Epidermal melanocyte (primary cell): Measurements from ENCODE around the gene DISP1.
"Not testable (repeated sequence)": the region's sequence is repeated elsewhere in the genome, so short reads cannot be mapped to it uniquely, and the experiment has no call there.

Source experiments
- DNase-seq: peaks from one replicate; pipeline ENCODE4 v3.0.0; 2011; ENCODE audit warnings: low spot score; ENCODE audit not compliant: insufficient read length

Gene DISP1

DNA sequence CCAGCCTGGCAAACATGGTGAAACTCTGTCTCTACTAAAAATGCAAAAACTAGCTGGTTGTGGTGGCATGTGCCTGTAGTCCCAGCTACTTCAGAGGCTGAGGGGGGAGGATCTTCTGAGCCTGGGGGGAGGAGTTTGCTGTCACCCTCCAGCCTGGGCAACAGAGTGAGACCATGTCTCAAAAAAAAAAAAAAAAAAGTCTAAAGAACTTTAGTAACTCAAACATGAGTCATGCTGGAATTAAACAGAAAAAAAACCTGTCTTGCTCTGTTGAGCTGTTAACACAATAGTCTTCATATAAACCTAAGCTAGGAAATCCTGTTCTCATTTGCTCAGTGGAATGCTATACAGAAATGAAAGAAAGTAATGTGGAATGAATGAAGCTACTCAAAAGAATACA is 16.7 kb upstream of the DISP1 start:
- no peak for DNase-seq

DNA sequence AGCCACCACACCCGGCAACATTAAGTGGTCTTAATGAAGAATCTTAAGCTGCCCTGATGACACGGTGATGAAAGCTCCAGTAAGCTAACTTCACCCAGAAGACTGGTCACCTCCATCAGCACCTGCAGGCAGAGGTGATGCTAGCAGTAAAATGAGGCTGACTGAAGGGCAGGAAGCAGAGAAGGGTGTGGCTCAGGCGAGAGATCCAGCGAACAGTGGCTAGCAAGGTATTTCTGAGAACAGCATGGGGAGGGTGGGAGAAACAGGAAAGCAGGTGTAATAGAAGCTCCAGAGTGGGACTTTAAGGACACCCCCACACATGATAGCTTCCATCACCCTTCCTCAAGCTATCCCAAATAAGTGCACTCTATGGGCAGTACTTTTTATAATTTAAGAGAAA is 15.9 kb upstream of the DISP1 start:
- DNase-seq: no peak

DNA sequence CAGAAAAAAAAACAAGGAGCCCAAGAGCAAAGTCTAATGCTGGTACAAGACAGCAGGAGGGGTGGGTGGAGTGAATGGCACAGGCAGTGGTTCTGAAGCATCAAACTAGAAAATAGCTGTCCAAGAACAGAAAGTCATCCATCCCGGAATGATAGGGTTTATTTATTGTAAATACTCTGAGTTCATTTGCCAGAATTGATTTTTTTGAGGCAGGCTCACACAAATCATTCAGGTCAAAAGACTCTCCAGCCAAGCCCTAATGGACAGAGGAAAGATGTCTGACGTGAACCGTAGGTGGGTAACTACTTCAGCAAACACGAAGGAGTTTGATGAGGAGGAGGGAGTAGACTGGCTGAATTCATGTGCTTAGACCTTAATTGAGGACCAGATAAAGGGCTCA is 13.8 kb upstream of the DISP1 start:
- DNase-seq: no peak

DNA sequence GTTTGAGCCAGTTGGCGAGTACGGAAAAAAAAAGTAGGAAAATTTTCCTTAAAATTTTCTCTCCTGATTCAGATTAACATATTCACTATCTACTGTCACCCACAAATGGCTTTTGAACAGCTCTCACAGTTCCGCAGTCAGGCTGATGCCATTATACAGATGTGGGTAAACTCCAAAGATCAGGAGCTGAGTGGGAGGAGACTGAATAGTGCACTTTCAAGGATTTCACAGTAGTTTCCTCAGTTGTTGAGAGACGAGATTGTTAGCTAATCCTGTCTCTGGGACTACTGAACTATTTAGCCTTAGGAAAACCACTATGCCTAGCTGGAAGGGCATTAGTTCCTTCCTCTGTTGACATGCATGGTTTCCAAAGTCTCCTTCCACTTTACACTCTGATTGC is 3.2 kb upstream of the DISP1 start:
- DNase-seq: no peak

DNA sequence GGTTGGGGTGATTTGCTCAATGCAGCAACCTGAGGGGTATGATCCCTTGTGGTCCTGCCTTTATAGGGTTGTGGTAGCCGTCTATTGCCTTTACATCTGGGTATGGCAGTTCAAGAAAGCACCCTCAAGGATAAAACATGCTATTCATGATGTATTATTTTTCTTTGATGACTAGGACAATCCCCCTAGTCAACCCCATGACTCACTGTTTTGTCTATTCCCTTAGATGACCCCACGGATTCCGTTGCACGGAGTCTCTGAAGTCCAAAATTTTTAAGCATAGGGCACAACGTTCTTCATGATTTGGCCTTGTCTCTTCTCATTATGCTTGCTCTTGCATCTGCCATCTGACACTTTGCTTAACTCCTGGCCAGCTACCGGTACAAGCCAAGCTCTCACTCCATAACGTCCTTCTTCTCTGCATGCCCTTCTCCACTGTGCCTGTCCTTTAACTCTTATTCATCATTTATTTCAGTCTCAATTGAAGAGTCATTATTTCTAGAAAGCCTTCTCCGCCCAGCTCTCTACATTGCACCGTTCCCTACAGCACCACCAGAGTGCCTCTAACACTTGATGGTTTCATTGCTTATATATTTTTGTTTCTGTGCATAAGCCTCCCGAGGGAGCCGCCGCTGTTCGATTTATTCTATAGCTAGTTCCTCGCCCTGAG is 838 bp upstream of the DISP1 start:
- no peak for DNase-seq

DNA sequence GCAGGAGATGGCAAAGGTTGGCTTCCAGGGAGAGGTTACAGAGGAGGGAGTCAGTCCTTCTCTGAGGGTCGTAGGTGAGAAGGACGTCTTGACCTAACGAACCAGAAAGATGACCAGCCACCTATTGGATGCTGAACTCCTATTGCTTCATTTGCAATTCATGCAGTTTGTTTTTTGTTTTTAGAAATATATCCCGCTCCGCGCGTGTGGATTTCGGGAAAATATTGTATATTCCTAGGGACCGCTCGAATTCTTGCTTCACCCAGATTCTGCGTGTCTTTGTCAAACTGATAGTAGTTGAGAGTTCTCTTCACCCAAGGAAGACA is 564 bp downstream of the DISP1 start:
- DNase-seq: no peak

DNA sequence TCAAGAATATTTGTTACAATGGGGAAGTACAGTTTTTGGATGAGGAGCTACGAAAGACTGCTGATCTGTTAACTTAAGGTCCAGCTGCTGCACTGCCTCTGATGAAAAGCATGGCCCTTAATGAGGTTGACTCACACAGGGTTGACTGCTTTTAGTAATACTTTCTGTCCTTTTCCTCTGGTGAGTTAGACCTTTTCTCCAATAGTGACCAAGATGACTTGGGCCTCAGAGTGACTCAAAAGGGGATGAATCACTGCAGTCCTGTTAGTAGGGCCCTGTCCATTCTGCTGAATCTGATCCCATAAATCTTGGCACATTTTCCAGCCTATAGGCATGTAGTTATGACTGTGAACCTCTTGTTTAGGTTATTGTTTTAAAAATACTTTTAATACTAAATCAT is 2.7 kb downstream of the DISP1 start:
- DNase-seq: no peak

DNA sequence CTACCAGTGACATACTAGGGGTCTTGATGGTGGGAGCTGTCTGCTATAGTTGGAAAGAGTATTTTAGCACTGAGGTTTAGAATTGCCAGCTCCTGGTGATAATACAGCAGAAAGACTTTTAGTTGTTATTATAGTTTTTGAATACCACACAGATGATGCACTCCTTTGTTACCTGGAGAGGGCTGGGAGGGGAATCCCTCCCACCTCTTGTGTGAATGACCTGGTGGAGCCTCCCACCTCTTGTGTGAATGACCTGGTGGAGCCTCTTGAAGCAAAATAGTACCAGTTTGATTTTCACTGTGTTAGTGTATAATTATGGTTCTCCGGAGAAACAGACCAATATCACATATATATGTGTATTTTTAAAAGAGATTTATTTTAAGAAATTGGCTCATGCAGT is 3.3 kb downstream of the DISP1 start:
- DNase-seq: no peak

DNA sequence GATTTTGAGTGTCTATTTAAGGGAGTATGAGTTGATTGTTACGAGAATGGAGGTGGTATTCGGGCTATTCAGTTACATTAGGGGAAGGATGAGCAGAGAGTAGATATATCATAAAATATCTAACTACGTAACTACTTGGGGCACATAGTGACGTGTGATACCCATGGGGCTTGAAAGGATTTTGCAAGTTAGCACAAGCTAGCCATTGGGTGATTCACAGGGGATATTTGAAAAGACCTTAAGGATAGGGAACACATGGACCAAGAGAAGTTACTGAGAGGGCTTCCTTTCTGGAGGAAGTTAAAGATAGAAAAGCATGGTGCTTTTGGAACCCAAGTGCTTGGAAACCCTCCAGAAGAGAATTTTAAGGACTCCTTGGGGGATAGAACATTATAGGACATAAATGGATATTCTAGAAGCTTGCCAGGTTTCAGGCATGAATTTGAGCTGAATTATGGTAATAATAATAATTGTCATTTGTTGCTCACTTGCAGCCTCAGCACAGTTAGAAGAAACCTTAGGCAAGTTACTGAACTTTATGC is 5.4 kb downstream of the DISP1 start:
- no peak for DNase-seq

DNA sequence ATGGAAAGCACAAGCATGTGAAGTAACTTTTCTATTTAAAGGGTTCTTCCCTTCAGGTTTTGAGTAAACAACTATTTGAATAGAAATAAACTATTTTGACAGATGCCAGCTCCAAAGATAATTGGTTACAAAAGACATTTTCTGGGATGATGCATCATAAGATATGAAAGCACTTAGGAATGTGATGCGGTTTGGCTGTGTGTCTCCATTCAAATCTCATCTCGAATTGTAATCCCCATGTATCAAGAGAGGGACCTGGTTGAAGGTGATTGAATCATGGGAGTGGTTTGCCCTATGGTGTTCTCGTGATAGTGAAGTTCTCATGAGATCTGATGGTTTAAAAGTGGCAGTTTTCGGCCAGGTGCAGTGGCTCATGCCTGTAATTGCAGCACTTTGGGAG is 6.4 kb downstream of the DISP1 start:
- no peak for DNase-seq

DNA sequence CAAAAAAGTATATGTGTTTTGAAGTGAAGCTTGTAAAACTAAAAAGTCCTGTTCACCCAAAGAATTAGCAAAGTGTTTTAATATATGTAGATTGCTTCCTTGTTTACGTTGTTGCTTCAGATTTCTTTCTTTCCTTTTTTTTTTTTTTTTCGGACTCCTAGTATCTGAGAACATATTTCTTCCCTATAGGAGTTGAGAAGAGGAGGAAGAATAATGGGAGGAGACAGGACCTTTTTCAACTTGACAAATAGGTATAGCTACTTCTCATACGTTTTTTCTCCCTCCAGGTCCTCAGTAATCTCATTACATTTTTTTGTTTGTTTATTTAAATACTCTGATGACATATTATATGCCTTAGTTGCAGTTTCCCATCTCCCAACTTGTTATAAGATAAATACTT is 8.9 kb downstream of the DISP1 start:
- DNase-seq: no peak

DNA sequence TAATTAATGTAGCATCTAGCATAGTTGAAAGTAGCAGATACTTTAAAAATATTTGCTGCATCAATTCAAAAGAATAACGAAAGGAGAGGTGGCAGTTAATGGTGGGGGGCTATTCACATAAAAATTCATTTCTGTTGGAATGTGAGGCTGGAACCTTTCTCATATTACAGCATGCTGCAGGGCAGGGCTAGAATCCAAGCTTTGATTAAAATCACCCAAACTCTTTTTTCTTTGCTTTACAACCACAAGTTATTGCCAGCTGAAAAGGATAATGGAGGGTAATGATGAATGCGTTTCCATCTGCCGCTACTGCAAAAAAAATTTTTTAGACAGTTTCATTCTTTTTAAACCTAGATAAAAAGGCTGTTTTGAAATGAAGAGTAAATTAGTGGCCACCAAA is 9.8 kb downstream of the DISP1 start:
- no peak for DNase-seq

DNA sequence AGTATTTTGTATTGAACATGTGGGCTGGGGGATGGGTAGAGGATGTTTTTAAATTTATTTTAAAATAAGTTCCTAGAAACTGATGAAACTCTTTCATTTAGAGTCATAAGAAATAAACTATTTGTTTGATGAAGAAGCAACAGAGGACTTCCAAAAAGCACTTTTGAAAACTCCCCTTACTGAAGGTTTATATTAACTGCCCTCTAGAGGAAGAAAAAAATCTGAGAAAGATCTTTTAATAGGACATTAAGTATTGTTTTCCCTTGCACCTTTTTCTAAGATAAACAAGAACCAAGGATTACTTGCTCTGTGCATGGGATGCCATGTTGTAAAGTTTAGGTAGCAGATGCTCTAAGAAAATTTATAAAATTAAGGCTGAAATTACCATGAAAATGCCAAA is 14.1 kb downstream of the DISP1 start:
- no peak for DNase-seq

DNA sequence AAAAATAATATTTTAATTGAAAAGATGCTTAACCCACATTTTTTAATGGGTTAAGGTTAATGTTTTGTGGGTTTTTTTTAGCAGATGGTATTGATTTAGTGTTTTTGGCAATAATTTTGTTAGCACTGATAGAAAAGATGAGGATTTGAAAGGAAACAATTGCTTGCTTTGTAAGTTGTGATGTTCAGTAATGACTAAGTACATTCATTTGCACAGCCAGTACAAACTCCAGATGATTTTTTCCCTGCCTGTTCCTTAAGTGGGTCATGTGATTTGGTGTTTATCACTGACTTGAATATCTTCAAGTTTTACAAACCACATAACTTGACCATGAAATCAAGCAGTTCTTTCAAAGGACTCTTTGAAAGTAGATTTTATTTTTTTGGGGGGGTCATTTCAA is 15.0 kb downstream of the DISP1 start:
- peak; percentile 21 for DNase-seq

DNA sequence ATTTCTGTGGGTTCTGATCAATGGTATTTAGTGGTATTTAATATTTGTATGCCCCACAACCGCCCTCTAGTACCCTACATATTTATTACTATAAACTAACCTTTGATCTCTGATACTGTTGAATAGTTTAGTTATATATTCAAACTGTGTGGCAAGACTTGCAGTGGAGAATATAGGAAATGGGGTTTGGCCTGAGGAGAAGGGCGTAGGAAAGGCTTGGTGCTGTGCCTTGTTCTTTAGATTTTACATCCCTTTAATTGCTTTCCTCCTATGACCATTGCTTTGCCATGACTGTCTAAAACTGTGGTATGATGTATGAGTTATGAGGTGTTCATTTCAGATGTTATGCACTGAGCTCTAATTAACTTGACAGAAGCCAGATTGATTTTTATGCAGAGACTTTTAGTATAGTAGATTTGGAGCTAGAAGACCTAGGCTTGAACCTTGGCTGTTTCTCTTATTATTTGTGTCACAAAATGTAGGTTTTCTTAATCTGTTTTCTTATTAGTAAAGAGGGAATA is 18.6 kb downstream of the DISP1 start:
- DNase-seq: no peak

DNA sequence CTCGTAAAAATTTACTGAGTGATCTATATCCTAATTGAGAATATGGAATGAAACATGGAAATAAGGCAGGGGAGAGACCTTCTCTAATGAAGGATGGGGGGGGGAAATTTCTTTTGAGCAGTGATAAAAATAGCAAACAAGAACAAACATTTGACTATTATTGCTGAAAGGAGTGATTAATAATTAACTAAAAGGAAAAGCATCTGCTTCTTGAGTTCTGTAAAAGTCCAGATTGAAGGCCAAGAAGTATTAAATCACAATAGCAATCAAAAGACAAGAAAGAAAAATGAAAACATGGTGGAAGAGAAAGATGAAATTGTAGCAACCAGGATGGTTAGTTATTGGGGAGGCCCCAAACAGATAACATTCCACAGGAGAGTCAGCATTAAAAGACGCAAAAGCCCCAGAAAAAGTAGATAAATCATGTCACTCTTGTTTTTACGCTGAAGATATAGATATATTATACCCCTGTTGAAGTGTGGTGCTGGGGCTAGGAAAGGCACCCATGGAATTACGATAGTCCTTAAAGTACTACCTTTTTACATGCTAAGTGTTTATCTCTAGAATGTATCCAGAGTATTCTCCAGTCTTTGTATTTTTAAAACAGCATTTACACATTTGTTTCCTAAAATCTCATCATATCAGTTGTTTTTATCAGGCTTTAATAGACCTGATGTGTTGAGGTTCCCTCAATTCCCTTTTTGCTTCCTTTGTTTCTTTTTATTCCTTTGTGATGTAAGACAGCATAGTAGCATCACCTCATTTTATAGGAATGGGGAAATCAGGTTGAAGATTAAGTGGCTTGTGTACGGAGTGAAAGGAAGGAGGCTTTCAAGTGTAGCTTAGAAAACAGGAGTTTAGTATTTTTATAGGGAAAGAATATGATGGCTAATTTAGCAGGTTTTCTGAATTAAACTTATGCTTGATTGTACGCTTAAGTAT is 28.9 kb downstream of the DISP1 start:
- no peak for DNase-seq

DNA sequence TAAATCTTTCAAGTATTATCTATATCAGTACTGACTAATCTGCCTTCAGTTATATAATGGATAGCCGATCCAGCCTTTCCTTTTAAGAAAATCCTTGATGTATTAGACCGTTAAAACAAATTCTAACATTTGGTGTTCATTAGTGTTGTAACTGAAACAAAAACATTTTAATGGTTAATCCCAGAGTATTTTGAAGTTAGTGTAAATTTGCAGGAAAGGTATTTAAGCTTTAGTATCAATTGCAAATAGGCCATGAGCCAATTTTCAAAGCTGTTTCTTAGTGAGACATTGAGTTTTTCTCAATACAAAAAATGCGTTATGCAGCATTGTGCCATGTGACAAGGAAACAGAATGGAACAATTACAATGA is 29.6 kb downstream of the DISP1 start:
- no peak for DNase-seq

DNA sequence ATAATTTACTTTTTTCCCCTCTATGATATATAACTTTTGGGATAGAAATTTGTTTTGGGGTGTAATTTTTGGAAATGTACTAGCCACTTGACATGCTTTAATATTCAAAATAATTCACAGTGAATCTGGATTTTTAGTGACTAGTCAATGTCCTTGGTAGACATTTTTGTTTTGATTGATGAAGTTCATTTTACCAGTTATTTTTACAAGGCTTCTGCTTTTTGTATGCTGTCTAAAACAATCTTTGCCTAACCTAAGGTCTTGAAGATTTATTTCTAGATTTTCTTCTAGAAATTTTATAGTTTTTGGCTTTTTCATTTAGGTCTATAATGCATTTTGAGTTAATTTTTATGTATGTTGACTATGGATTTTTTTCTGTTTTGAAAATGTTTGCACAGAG is 30.9 kb downstream of the DISP1 start:
- DNase-seq: no peak

DNA sequence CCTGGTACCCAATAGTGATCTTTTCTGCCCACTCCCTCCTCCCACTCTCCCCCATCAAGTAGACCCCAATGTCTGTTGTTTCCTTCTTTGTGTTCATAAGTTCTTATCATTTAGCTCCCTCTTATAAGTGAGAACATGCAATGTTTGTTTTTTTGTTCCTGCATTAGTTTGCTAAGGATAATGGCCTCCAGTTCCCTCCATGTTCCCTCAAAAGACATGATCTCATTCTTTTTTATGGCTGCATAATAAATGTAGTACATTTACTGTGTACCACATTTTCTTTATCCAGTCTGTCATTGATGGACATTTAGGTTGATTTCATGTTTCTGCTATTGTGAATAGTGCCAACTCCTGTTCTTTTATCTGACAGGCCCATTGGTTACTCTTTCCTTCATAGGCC is 35.7 kb downstream of the DISP1 start:
- DNase-seq: not testable (repeated sequence)

DNA sequence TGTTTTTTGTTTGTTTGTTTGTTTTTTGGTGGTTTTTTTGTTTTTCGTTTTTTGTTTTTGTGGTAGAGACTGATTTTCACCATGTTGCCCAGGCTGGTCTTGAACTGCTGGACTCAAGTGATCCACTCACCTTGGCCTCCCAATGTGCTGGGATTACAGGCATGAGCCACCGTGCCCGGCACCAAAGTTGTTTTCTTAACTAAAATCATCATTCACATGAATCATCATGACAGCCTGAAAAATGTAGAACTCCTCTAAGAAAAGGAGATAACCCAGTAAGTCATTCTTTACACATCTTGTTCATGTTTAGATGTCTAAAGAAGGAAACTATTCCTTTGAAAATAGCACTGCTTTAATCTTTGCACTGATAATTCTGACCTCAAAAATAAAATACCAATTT is 37.5 kb downstream of the DISP1 start:
- no peak for DNase-seq

DNA sequence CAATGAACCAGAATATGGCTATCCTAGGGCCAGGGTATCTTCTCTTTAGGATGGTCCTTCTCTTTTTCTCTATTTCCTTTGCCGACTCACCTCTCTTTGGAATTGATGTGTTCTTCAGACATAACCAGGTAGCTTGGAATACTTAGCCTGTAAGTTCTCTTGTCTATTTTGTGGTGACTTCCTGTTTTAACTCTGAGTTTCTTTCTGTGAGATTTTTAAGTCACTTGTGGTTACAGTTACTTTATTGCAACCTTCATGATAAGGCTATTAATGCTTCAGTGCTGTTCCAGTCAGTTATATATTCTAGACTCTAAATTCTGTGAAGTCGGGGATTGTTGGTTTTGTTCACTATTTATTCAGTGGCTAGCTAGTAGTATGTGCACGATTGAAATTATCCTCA is 46.2 kb downstream of the DISP1 start:
- no peak for DNase-seq
